Activated CD8-positive, alpha-beta T cell treated with anti-CD3 and anti-CD28 coated beads, Interleukin-2, amount 10 ng/mL, durations not matched to agents 7 days and 5 days (primary cell): Measurements from ENCODE around the gene TYROBP. TPM values are rescaled to one million over a fixed set of nuclear protein-coding genes. Genes with fewer than 3 reads are reported as not detected.

Experiments used
- ATAC-seq: fragments of 150-1000 bp; cut with Tn5 transposase; one replicate; pipeline ENCODE4 v1.10.0; 2021; ENCODE audit warnings: moderate library complexity
- CTCF ChIA-PET: fragments of 350-600 bp; sonication (Branson Sonifier 250); formaldehyde crosslinking; loops from one replicate; lab custom pipeline; 2021; ENCODE audit warnings: antibody characterized with exemption; lab: Charles Lee
- POLR2A ChIA-PET: fragments of 350-600 bp; sonication (Branson Sonifier 250); formaldehyde crosslinking; loops from one replicate; lab custom pipeline; 2021; ENCODE audit warnings: antibody characterized with exemption; lab: Charles Lee
- DNase-seq: peaks from one replicate; pipeline ENCODE4 v3.0.0-alpha.2; 2020
- H3K27ac Mint-ChIP-seq: one replicate; pipeline ENCODE4 v1.8.0; 2021; ENCODE audit warnings: mild to moderate bottlenecking, mixed read lengths
- H3K27me3 Mint-ChIP-seq: one replicate; pipeline ENCODE4 v1.8.0; 2021; ENCODE audit warnings: low read depth, mixed read lengths
- H3K36me3 Mint-ChIP-seq: one replicate; pipeline ENCODE4 v1.8.0; 2021; ENCODE audit warnings: low read depth, mixed read lengths
- H3K4me1 Mint-ChIP-seq: one replicate; pipeline ENCODE4 v1.8.0; 2021; ENCODE audit warnings: low read depth, mixed read lengths
- H3K4me3 Mint-ChIP-seq: one replicate; pipeline ENCODE4 v1.8.0; 2021; ENCODE audit warnings: mild to moderate bottlenecking, mixed read lengths
- H3K9me3 Mint-ChIP-seq: one replicate; pipeline ENCODE4 v1.8.0; 2022; ENCODE audit warnings: mixed read lengths; ENCODE audit not compliant: insufficient read depth
- total RNA-seq, 2 experiments: library from RNA; stranded (reverse); gene quantifications; one replicate each; pipeline ENCODE4 v1.2.3, GENCODE V29; 2021

TYROBP gene
- total RNA-seq, 2 experiments from 2014 or later, result 0.52 to 0.71 TPM

DNA sequence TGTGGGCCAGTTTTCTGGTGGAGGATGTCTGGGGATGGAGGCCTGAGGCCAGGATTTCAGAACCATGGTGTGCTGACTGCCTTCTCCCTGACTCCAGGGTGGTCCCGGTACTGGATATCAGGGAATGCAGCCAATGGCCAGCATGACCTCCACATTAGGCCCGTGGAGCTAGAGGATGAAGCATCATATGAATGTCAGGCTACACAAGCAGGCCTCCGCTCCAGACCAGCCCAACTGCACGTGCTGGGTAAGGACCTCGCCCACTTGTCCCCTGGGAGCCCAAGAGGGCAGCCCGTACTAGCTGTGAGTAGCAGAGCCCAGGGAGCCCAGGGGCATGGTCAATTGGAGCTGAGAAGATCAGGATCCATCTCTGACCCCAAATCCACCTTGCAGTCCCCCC, 49.8 kb downstream of the TYROBP start:
- no peak overlapping the region for H3K4me3 Mint-ChIP-seq
- peaks cover 54% of the 10 kb centered on the region for H3K27me3 Mint-ChIP-seq
- ChIA-PET CTCF (no interaction called here), POLR2A (no interaction called here)
- no peaks in the 10 kb centered on the region for H3K9me3 Mint-ChIP-seq
- H3K36me3 Mint-ChIP-seq, result no peaks in the 10 kb centered on the region
- H3K27ac Mint-ChIP-seq, result no peak overlapping the region
- DNase-seq, result no peak
- peaks cover 9% of the 10 kb centered on the region for H3K4me1 Mint-ChIP-seq
- ATAC-seq, result no peak

GRCh38 chr19:35856546-35857149, 51.4 kb downstream of the TYROBP start, which contains the start of gene KIRREL2:
Gene KIRREL2 (plus strand): TSS chr19:35856911. CDS start chr19:35857120, 209 bp downstream.
- H3K9me3 Mint-ChIP-seq, result no peaks in the 10 kb centered on the region
- ChIA-PET CTCF (interaction anchor here (1.5 kb wide), 1 partner anchor 75 kb away, joined by 4 read pairs; no protein-coding TSS in a partner anchor), POLR2A (interaction anchor here (2.1 kb wide), 1 partner anchor 13 kb away, joined by 6 read pairs; the partner anchor contains the start of gene APLP1)
- peaks cover 54% of the 10 kb centered on the region for H3K27me3 Mint-ChIP-seq
- ATAC-seq, result peak; percentile 83
- peak within 1 kb of the TSS; percentile 76 for H3K4me3 Mint-ChIP-seq
- no peaks in the 10 kb centered on the region for H3K36me3 Mint-ChIP-seq
- H3K27ac Mint-ChIP-seq, result no peak within 1 kb of the TSS
- H3K4me1 Mint-ChIP-seq, result peaks cover 9% of the 10 kb centered on the region
- DNase-seq, result peak; percentile 35

Other genes starting within 250 kb of the TYROBP start
- under 1 TPM; 0.63 to 0.82 TPM for gene UPK1A, start 241.8 kb downstream of the TYROBP start, total RNA-seq
- gene ZBTB32, start 203.7 kb downstream of the TYROBP start, total RNA-seq, result 10 to 100 TPM; 37.4 to 41.4 TPM
- 10 to 100 TPM; 58.0 to 64.3 TPM for gene KMT2B, start 190.3 kb downstream of the TYROBP start, total RNA-seq
- gene IGFLR1, start 165.8 kb downstream of the TYROBP start, total RNA-seq, result 10 to 100 TPM; 29.9 to 37.1 TPM
- 10 to 100 TPM; 23.3 to 24.0 TPM for gene U2AF1L4, start 162.9 kb downstream of the TYROBP start, total RNA-seq
- gene PSENEN, start 162.6 kb downstream of the TYROBP start, total RNA-seq, result 10 to 100 TPM; 44.1 to 48.2 TPM
- 10 to 100 TPM; 10.5 to 12.4 TPM for gene LIN37, start 159.7 kb downstream of the TYROBP start, total RNA-seq
- gene HSPB6, start 151.3 kb downstream of the TYROBP start, total RNA-seq, result under 1 TPM in 1 of 2 experiments, not detected in 1; 0.65 TPM
- 10 to 100 TPM; 48.0 to 54.6 TPM for gene PROSER3, start 150.1 kb downstream of the TYROBP start, total RNA-seq
- gene ARHGAP33, start 132.7 kb downstream of the TYROBP start, total RNA-seq, result 10 to 100 TPM; 66.6 to 71.0 TPM
- gene PRODH2, start 95.5 kb downstream of the TYROBP start, total RNA-seq, result not detected
- gene NPHS1, start 55.8 kb downstream of the TYROBP start, total RNA-seq, result not detected
- gene KIRREL2, start 51.4 kb downstream of the TYROBP start, total RNA-seq, result 1 to 10 TPM; 1.9 to 2.2 TPM
- gene APLP1, start 39.7 kb downstream of the TYROBP start, total RNA-seq, result 1 to 10 TPM in 1 of 2 experiments, under 1 TPM in 1; 0.87 to 1.4 TPM
- gene NFKBID, start 7.8 kb downstream of the TYROBP start, total RNA-seq, result 10 to 100 TPM; 39.0 to 40.7 TPM
- gene HCST, start 5.8 kb downstream of the TYROBP start, total RNA-seq, result 100 to 1,000 TPM; 196 to 216 TPM
- gene LRFN3, start 28.1 kb upstream of the TYROBP start, total RNA-seq, result 10 to 100 TPM in 1 of 2 experiments, 1 to 10 TPM in 1; 9.8 to 10.3 TPM
- 10 to 100 TPM; 20.1 to 21.4 TPM for gene SDHAF1, start 86.9 kb upstream of the TYROBP start, total RNA-seq
- 1 to 10 TPM; 1.8 to 2.6 TPM for gene SYNE4, start 100.5 kb upstream of the TYROBP start, total RNA-seq
- gene ALKBH6, start 105.9 kb upstream of the TYROBP start, total RNA-seq, result 10 to 100 TPM; 43.3 to 47.2 TPM
- 1 to 10 TPM in 1 of 2 experiments, under 1 TPM in 1; 0.74 to 1.7 TPM for gene CLIP3, start 124.6 kb upstream of the TYROBP start, total RNA-seq
- 1 to 10 TPM; 5.7 to 5.8 TPM for gene THAP8, start 146.0 kb upstream of the TYROBP start, total RNA-seq
- 10 to 100 TPM; 43.6 to 44.5 TPM for gene WDR62, start 146.6 kb upstream of the TYROBP start, total RNA-seq
- gene OVOL3, start 202.8 kb upstream of the TYROBP start, total RNA-seq, result under 1 TPM in 1 of 2 experiments, not detected in 1; 0.58 TPM
- gene POLR2I, start 206.6 kb upstream of the TYROBP start, total RNA-seq, result 10 to 100 TPM; 50.5 to 57.3 TPM
- 100 to 1,000 TPM; 186 to 200 TPM for gene TBCB, start 207.2 kb upstream of the TYROBP start, total RNA-seq
- 100 to 1,000 TPM; 547 to 569 TPM for gene CAPNS1, start 231.8 kb upstream of the TYROBP start, total RNA-seq
- gene COX7A1, start 244.2 kb upstream of the TYROBP start, total RNA-seq, result not detected